H1 (cell line): Measurements from ENCODE around the gene SEMA4D. TPM values are rescaled to one million over a fixed set of nuclear protein-coding genes. Genes with fewer than 3 reads are reported as not detected.

ENCODE experiments used
- CTCF ChIA-PET: fragments of 300-600 bp; sonication (Branson Sonifier 250); formaldehyde crosslinking; loops from one replicate; lab custom pipeline; 2021; ENCODE audit not compliant: partially characterized antibody; lab: Charles Lee
- POLR2A ChIA-PET: fragments of 300-600 bp; sonication (Branson Sonifier 250); formaldehyde crosslinking; loops from one replicate; lab custom pipeline; 2021; ENCODE audit warnings: inconsistent platforms; ENCODE audit not compliant: partially characterized antibody; lab: Charles Lee
- DNase-seq, 2 experiments: peaks; one replicate each; pipeline versions ENCODE4 v3.0.0 to v3.0.0-alpha.2; 2010 to 2022; ENCODE audit warnings: low spot score in 2 of 2, low read depth in 1 of 2, mixed read lengths in 1 of 2
- FAIRE-seq: peaks from 2 replicates; lab custom pipeline; 2011; peaks lifted over from hg19 to GRCh38; lab: Jason Lieb, UNC
- H2AFZ ChIP-seq: 2 replicates; pipeline ENCODE4 v1.8.1; 2012; ENCODE audit warnings: low read length, inconsistent platforms
- H2AK5ac ChIP-seq: 2 replicates; pipeline ENCODE4 v1.6.1; 2013; ENCODE audit warnings: low read depth, low read length
- H2BK120ac ChIP-seq: replicated peaks from 2 replicates; pipeline ENCODE3; 2013; ENCODE audit warnings: low read depth, low read length, inconsistent platforms
- H2BK12ac ChIP-seq: 2 replicates; pipeline ENCODE4 v1.6.1; 2013; ENCODE audit warnings: low read depth, low read length
- H2BK15ac ChIP-seq: 2 replicates; pipeline ENCODE4 v1.6.1; 2013; ENCODE audit warnings: low read length
- H2BK20ac ChIP-seq: 2 replicates; pipeline ENCODE4 v1.6.1; 2013; ENCODE audit warnings: low read length
- H2BK5ac ChIP-seq: 2 replicates; pipeline ENCODE4 v1.6.1; 2013; ENCODE audit warnings: low read depth, low read length
- H3K14ac ChIP-seq: 2 replicates; pipeline ENCODE4 v1.6.1; 2013; ENCODE audit warnings: inconsistent platforms; ENCODE audit not compliant: insufficient read length
- H3K18ac ChIP-seq: 2 replicates; pipeline ENCODE4 v1.6.1; 2013; ENCODE audit warnings: low read length; ENCODE audit errors: extremely low read depth
- H3K23ac ChIP-seq: 2 replicates; pipeline ENCODE4 v1.6.1; 2013; ENCODE audit warnings: inconsistent platforms; ENCODE audit not compliant: insufficient read length
- H3K23me2 ChIP-seq: 2 replicates; pipeline ENCODE4 v1.6.1; 2013; ENCODE audit warnings: low read depth, low read length
- H3K27ac ChIP-seq: 2 replicates; pipeline ENCODE4 v1.6.1; 2011; ENCODE audit warnings: low read depth, low read length, inconsistent platforms
- H3K27me3 ChIP-seq, 4 experiments: replicated peaks in 1 of 4; 1 replicate in 1 of 4; 2 replicates in 3 of 4; pipeline versions ENCODE4 v1.6.1 to v1.8.1; 2011 to 2013; ENCODE audit warnings: low read length in 3 of 4, mild to moderate bottlenecking in 3 of 4, inconsistent platforms in 2 of 4, mixed read lengths in 2 of 4, moderate library complexity in 1 of 4; ENCODE audit not compliant: control insufficient read depth in 3 of 4, insufficient read depth in 3 of 4; ENCODE audit errors: extremely low read depth in 1 of 4
- H3K36me3 ChIP-seq, 4 experiments: 2 replicates each; pipeline versions ENCODE4 v1.6.1 to v1.8.1; 2011 to 2013; ENCODE audit warnings: mild to moderate bottlenecking in 4 of 4, low read length in 3 of 4, moderate library complexity in 2 of 4, control low read depth in 1 of 4, inconsistent platforms in 1 of 4; ENCODE audit not compliant: insufficient read depth in 4 of 4, control insufficient read depth in 2 of 4
- H3K4ac ChIP-seq: replicated peaks from 2 replicates; pipeline ENCODE3; 2013; ENCODE audit warnings: low read length, low read depth, mixed read lengths, inconsistent platforms; ENCODE audit not compliant: insufficient read length
- H3K4me1 ChIP-seq, 4 experiments: replicated peaks in 1 of 4; 1 replicate in 1 of 4; 2 replicates in 3 of 4; pipeline versions ENCODE4 v1.6.1 to v1.8.1; 2011 to 2013; ENCODE audit warnings: low read length in 3 of 4, inconsistent platforms in 2 of 4, mixed read lengths in 1 of 4; ENCODE audit not compliant: insufficient read depth in 4 of 4, control insufficient read depth in 3 of 4
- H3K4me2 ChIP-seq, 2 experiments: 2 replicates each; pipeline versions ENCODE4 v1.6.1 to v1.8.1; 2011 to 2013; ENCODE audit warnings: low read depth in 2 of 2, low read length in 2 of 2, control low read depth in 1 of 2, inconsistent platforms in 1 of 2, mild to moderate bottlenecking in 1 of 2; ENCODE audit not compliant: insufficient read depth in 1 of 2
- H3K4me3 ChIP-seq, 4 experiments: fragments of 200-600, 300-600 bp in 1 of 4; sonication (generic), shearing (Covaris generic), sonication (Bioruptor Twin) in 1 of 4; 2 replicates each; pipeline versions ENCODE4 v1.5.1 to v1.8.1; 2011 to 2016; ENCODE audit warnings: low read length in 4 of 4, low read depth in 3 of 4, control low read depth in 2 of 4, inconsistent platforms in 2 of 4, mild to moderate bottlenecking in 2 of 4, mixed read lengths in 1 of 4, moderate library complexity in 1 of 4; ENCODE audit not compliant: insufficient read depth in 2 of 4; ENCODE audit errors: extremely low read depth in 1 of 4
- H3K56ac ChIP-seq: replicated peaks from 2 replicates; pipeline ENCODE3; 2013; ENCODE audit warnings: low read depth, mild to moderate bottlenecking, mixed read lengths, low read length, inconsistent platforms; ENCODE audit not compliant: insufficient read length
- H3K79me1 ChIP-seq: 2 replicates; pipeline ENCODE4 v1.6.1; 2013; ENCODE audit warnings: low read depth, low read length, control low read depth
- H3K79me2 ChIP-seq, 2 experiments: 2 replicates each; pipeline versions ENCODE4 v1.6.1 to v1.8.1; 2012 to 2013; ENCODE audit warnings: low read length in 2 of 2, mild to moderate bottlenecking in 2 of 2, inconsistent platforms in 1 of 2; ENCODE audit not compliant: insufficient read depth in 2 of 2, control insufficient read depth in 1 of 2
- H3K9ac ChIP-seq, 4 experiments: replicated peaks in 1 of 4; 1 replicate in 1 of 4; 2 replicates in 3 of 4; pipeline versions ENCODE4 v1.6.1 to v1.8.1; 2011 to 2013; ENCODE audit warnings: low read depth in 3 of 4, low read length in 3 of 4, control low read depth in 2 of 4, mild to moderate bottlenecking in 2 of 4, moderate library complexity in 2 of 4, inconsistent platforms in 1 of 4; ENCODE audit errors: extremely low read depth in 1 of 4
- H3K9me3 ChIP-seq, 2 experiments: 2 replicates each; pipeline versions ENCODE4 v1.6.1 to v1.8.1; 2012 to 2013; ENCODE audit warnings: mild to moderate bottlenecking in 2 of 2, moderate library complexity in 2 of 2, control low read depth in 1 of 2, inconsistent platforms in 1 of 2, low read depth in 1 of 2, low read length in 1 of 2, mixed read lengths in 1 of 2; ENCODE audit not compliant: insufficient read depth in 2 of 2
- H4K20me1 ChIP-seq, 2 experiments: replicated peaks in 1 of 2; 2 replicates each; pipeline versions ENCODE3 to v1.8.1; 2011 to 2013; ENCODE audit warnings: inconsistent platforms in 2 of 2, low read length in 2 of 2, mild to moderate bottlenecking in 1 of 2; ENCODE audit not compliant: insufficient read depth in 2 of 2, control insufficient read depth in 1 of 2
- H4K5ac ChIP-seq: 2 replicates; pipeline ENCODE4 v1.6.1; 2013; ENCODE audit warnings: low read length, low read depth, mixed read lengths, inconsistent platforms; ENCODE audit not compliant: insufficient read length
- H4K8ac ChIP-seq: 2 replicates; pipeline ENCODE4 v1.8.0; 2013; ENCODE audit warnings: mild to moderate bottlenecking, moderate library complexity, low read length, inconsistent platforms; ENCODE audit not compliant: insufficient read depth; ENCODE audit errors: extremely low read depth
- H4K91ac ChIP-seq: replicated peaks from 2 replicates; pipeline ENCODE3; 2013; ENCODE audit warnings: low read length, mixed read lengths, inconsistent platforms; ENCODE audit not compliant: insufficient read length
- CHD2 ChIP-seq: IDR thresholded peaks from 2 replicates; pipeline ENCODE4 v1.6.1; 2012; ENCODE audit warnings: low read length, improper control_type of control experiment
- CTCF ChIP-seq, 3 experiments: IDR thresholded peaks; 1 replicate in 2 of 3; 2 replicates in 1 of 3; pipeline versions ENCODE4 v1.5.1 to v1.6.1; 2011; ENCODE audit warnings: low read length in 3 of 3, mild to moderate bottlenecking in 3 of 3, inconsistent platforms in 2 of 3, low read depth in 1 of 3, moderate library complexity in 1 of 3; ENCODE audit not compliant: insufficient read depth in 1 of 3; ENCODE audit errors: control extremely low read depth in 1 of 3
- MAX ChIP-seq: IDR thresholded peaks from 2 replicates; pipeline ENCODE4 v1.6.1; 2012; ENCODE audit warnings: inconsistent platforms
- TCF12 ChIP-seq: IDR thresholded peaks from 2 replicates; pipeline ENCODE4 v1.6.1; 2011; ENCODE audit warnings: low read depth, mild to moderate bottlenecking, low read length
- WGBS, 2 experiments: shearing (Covaris generic) in 1 of 2; methylation state at CpG; one replicate each; pipeline versions ENCODE4 v1.1.6 to v1.1.7; 2013 to 2015; ENCODE audit warnings: low lambda C conversion rate in 2 of 2, mixed read lengths in 2 of 2, inconsistent platforms in 1 of 2, low coverage in 1 of 2, missing lambda C conversion rate in 1 of 2; ENCODE audit not compliant: insufficient replicate concordance in 2 of 2, insufficient coverage in 1 of 2, insufficient read length in 1 of 2; ENCODE audit errors: extremely low coverage in 1 of 2, missing lambda C conversion rate in 1 of 2; 5-methylcytosine and 5-hydroxymethylcytosine counted together
- polyA plus RNA-seq, 7 experiments: library from polyadenylated mRNA; depleted of rRNA in 3 of 7; stranded (reverse) in 5 of 7; unstranded in 2 of 7; fragments of >200 nt in 5 of 7; fragments of 200-250 nt in 2 of 7; gene quantifications; 1 replicate in 5 of 7; 2 replicates in 1 of 7; 4 replicates in 1 of 7; pipeline versions ENCODE4 v1.2.1 to v1.2.3, GENCODE V29; 2011 to 2013; ENCODE audit warnings: missing spikeins in 2 of 7, mixed read lengths in 2 of 7
- total RNA-seq: library from RNA; stranded (reverse); fragmentation: NEBNext Ultra II Directional; extraction: Animal tissue kit (Norgen Biotek cat#: 25700); gene quantifications from 2 replicates; pipeline ENCODE4 v1.2.1, GENCODE V29; 2021
- TF ChIP-seq, protein P1 (sequence below): IDR thresholded peaks from 2 replicates; pipeline ENCODE4 v1.6.1; 2012; ENCODE audit warnings: inconsistent platforms

The SEMA4D gene
- total and polyA plus RNA-seq, 2 of the 8 experiments (the other 6 are each of a cell fraction or from before 2014, with no cell fraction given): 21.0 to 70.4 TPM

- no peak overlapping the region for H2AK5ac ChIP-seq
- DNase-seq (no peak), FAIRE-seq (no peak)
- peaks cover 3 to 5% of the 10 kb centered on the region in 2 experiments; a peak in 2 of 4 replicates for H3K9me3 ChIP-seq
- no peaks in the 10 kb centered on the region for H4K20me1 ChIP-seq
- H4K5ac ChIP-seq: no peak overlapping the region
- no peaks in the 10 kb centered on the region; a peak in 1 of 7 replicates for H3K27me3 ChIP-seq
- H3K79me1 ChIP-seq: no peaks in the 10 kb centered on the region
- POLR2A ChIA-PET: interaction anchor here (0.8 to 1.8 kb wide), 3 partner anchors 9 to 53 kb away, joined by 3 to 4 read pairs (median 4); no protein-coding TSS in a partner anchor
- no peak overlapping the region for H3K18ac ChIP-seq
- H3K14ac ChIP-seq: no peak overlapping the region
- no peak overlapping the region for H2BK120ac ChIP-seq
- WGBS, 2 experiments: 74% methylated on average over 5 of the region's 5 CpGs; no CpG with 5 or more reads in 1 of the 2 experiments
- H4K91ac ChIP-seq: no peak overlapping the region
- 0 out of 2 replicates have a peak overlapping the region, but pooled peaks have one; percentile 51 for H2AFZ ChIP-seq
- H3K23ac ChIP-seq: no peak overlapping the region
- peak overlapping the region in 1 of 2 experiments; percentile 4; a peak in 1 of 4 replicates for H3K4me2 ChIP-seq
- H3K27ac ChIP-seq: no peak overlapping the region
- H3K9ac ChIP-seq: no peak overlapping the region; a peak in 1 of 7 replicates
- H2BK15ac ChIP-seq: 0 out of 2 replicates have a peak overlapping the region, but pooled peaks have one; percentile 8
- H3K36me3 ChIP-seq: no peaks in the 10 kb centered on the region
- H2BK5ac ChIP-seq: no peak overlapping the region
- no peak overlapping the region for H3K4me3 ChIP-seq
- peak overlapping the region; percentile 65; the same call in 1 of the 2 replicates for H4K8ac ChIP-seq
- CTCF ChIA-PET: interaction anchor here (0.7 to 4.1 kb wide), 10 partner anchors 9 to 514 kb away, joined by 3 to 25 read pairs (median 5); no protein-coding TSS in a partner anchor
- TF ChIP-seq CTCF (IDR thresholded peaks at IDR 0.05; ENCODE audit: control extremely low read depth in 1 of 3, insufficient read depth in 1 of 3, low read depth in 1 of 3, low read length in 3 of 3) (no peak), MAX (peak; percentile 13; the same call in 1 of the 2 replicates), CHD2 (no peak), TCF12 (peak; percentile 68; the same call in 1 of the 2 replicates)
- TF ChIP-seq, protein P1, sequence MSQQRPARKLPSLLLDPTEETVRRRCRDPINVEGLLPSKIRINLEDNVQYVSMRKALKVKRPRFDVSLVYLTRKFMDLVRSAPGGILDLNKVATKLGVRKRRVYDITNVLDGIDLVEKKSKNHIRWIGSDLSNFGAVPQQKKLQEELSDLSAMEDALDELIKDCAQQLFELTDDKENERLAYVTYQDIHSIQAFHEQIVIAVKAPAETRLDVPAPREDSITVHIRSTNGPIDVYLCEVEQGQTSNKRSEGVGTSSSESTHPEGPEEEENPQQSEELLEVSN: peak; percentile 42; the same call in 1 of the 2 replicates
- peaks cover 0 to 9% (median 5%) of the 10 kb centered on the region in 4 experiments; a peak in 6 of 7 replicates for H3K4me1 ChIP-seq
- no peaks in the 10 kb centered on the region for H3K23me2 ChIP-seq
- H2BK12ac ChIP-seq: no peak overlapping the region
- no peak overlapping the region for H3K56ac ChIP-seq
- H2BK20ac ChIP-seq: peak overlapping the region; percentile 64; the same call in 1 of the 2 replicates
- H3K4ac ChIP-seq: no peak overlapping the region
- H3K79me2 ChIP-seq: no peaks in the 10 kb centered on the region
These were observed 46.4 kb upstream of the SEMA4D start for GRCh38 chr9:89544279-89544661.
